ENCODE measurements around the gene SURF1.
A peak's percentile ranks its signal among the peaks of the same experiment; 100 is the strongest.

SURF1 gene

GRCh38 chr9:133361507-133362092 is 5.3 kb upstream of the SURF1 start:
- no peak for DNase-seq

GRCh38 chr9:133360400-133361393 is 4.4 kb upstream of the SURF1 start:
- DNase-seq: no peak

- DNase-seq: no peak
These were observed 3.3 kb upstream of the SURF1 start for GRCh38 chr9:133359399-133360175.

- no peak for DNase-seq
These were observed 1.4 kb upstream of the SURF1 start for GRCh38 chr9:133357656-133358055.

- peak; percentile 39 for DNase-seq
These were observed 368 bp downstream of the SURF1 start for GRCh38 chr9:133355881-133356357.

GRCh38 chr9:133354766-133355165 is 1.5 kb downstream of the SURF1 start:
- DNase-seq: no peak

GRCh38 chr9:133353548-133353947 is 2.7 kb downstream of the SURF1 start:
- DNase-seq: no peak

GRCh38 chr9:133352635-133353340 is 3.5 kb downstream of the SURF1 start:
- no peak for DNase-seq

- no peak for DNase-seq
These were observed 4.2 kb downstream of the SURF1 start for GRCh38 chr9:133351908-133352634.

- DNase-seq: no peak
These were observed 4.8 kb downstream of the SURF1 start for GRCh38 chr9:133351526-133351907.

GRCh38 chr9:133349965-133350616 is 6.2 kb downstream of the SURF1 start:
- DNase-seq: no peak

GRCh38 chr9:133348718-133349573 is 7.3 kb downstream of the SURF1 start:
- no peak for DNase-seq

- peak; percentile 99 for DNase-seq
These were observed 8.1 kb downstream of the SURF1 start, which contains the start of the genes MED22 and RPL7A for GRCh38 chr9:133347985-133348717. MED22 (minus strand) TSS chr9:133348131; CDS start chr9:133346662, 1,469 bp downstream. RPL7A (plus strand) TSS chr9:133348218; CDS start chr9:133348244, 26 bp downstream.

- peak; percentile 74 for DNase-seq
These were observed 8.7 kb downstream of the SURF1 start for GRCh38 chr9:133347515-133347984.

- no peak for DNase-seq
These were observed 10.1 kb downstream of the SURF1 start for GRCh38 chr9:133346021-133346785.

GRCh38 chr9:133345596-133345995 is 10.7 kb downstream of the SURF1 start:
- no peak for DNase-seq

GRCh38 chr9:133344979-133345378 is 11.3 kb downstream of the SURF1 start:
- DNase-seq: no peak

GRCh38 chr9:133344071-133344470 is 12.2 kb downstream of the SURF1 start:
- no peak for DNase-seq

Measured in retina (tissue), 1 donor.